ENCODE data around the gene FBXO41. TPM values are rescaled to one million over a fixed set of nuclear protein-coding genes. Genes with fewer than 3 reads are reported as not detected.
A peak's percentile ranks its signal among the peaks of the same experiment; 100 is the strongest.

Gene FBXO41
- total RNA-seq, 1 experiment from 2014 or later: 2.2 TPM

GRCh38 chr2:73246850-73247249 is 37.4 kb downstream of the FBXO41 start:
- no peak for DNase-seq (ENCODE audit: low read depth)

GRCh38 chr2:73244580-73244979 is 39.7 kb downstream of the FBXO41 start:
- no peak for DNase-seq (ENCODE audit: low read depth)

GRCh38 chr2:73243884-73244570 is 40.3 kb downstream of the FBXO41 start:
- DNase-seq (ENCODE audit: low read depth): peak; percentile 97

GRCh38 chr2:73239776-73240175 is 44.5 kb downstream of the FBXO41 start:
- peak; percentile 56 for DNase-seq (ENCODE audit: low read depth)

GRCh38 chr2:73238976-73239375 is 45.3 kb downstream of the FBXO41 start:
- DNase-seq (ENCODE audit: low read depth): no peak

GRCh38 chr2:73238149-73238548 is 46.1 kb downstream of the FBXO41 start:
- no peak for DNase-seq (ENCODE audit: low read depth)

- no peak for DNase-seq (ENCODE audit: low read depth)
Measured at GRCh38 chr2:73237168-73237567, 47.1 kb downstream of the FBXO41 start.

GRCh38 chr2:73235315-73236028 is 48.8 kb downstream of the FBXO41 start:
- no peak for DNase-seq (ENCODE audit: low read depth)

- peak; percentile 89 for DNase-seq (ENCODE audit: low read depth)
Measured at GRCh38 chr2:73233932-73234832, 50.1 kb downstream of the FBXO41 start, which contains the start of gene CCT7. Gene CCT7, plus strand, starts transcription at chr2:73234308. Its CDS starts 71 bp downstream, at chr2:73234379.

- DNase-seq (ENCODE audit: low read depth): peak; percentile 99
Measured at GRCh38 chr2:73233154-73233931, 50.9 kb downstream of the FBXO41 start, which contains the start of gene PRADC1. Gene PRADC1, minus strand, starts transcription at chr2:73233239. Its CDS starts 79 bp downstream, at chr2:73233160.

- DNase-seq (ENCODE audit: low read depth): peak; percentile 18
Measured at GRCh38 chr2:73232403-73233153, 51.7 kb downstream of the FBXO41 start.

- DNase-seq (ENCODE audit: low read depth): no peak
Measured at GRCh38 chr2:73228631-73229030, 55.6 kb downstream of the FBXO41 start.

GRCh38 chr2:73227086-73227485 is 57.2 kb downstream of the FBXO41 start:
- DNase-seq (ENCODE audit: low read depth): no peak

GRCh38 chr2:73225513-73226360 is 58.5 kb downstream of the FBXO41 start:
- no peak for DNase-seq (ENCODE audit: low read depth)

GRCh38 chr2:73223821-73224220 is 60.5 kb downstream of the FBXO41 start:
- no peak for DNase-seq (ENCODE audit: low read depth)

- DNase-seq (ENCODE audit: low read depth): peak; percentile 70
Measured at GRCh38 chr2:73218298-73218697, 66.0 kb downstream of the FBXO41 start.

- DNase-seq (ENCODE audit: low read depth): no peak
Measured at GRCh38 chr2:73217826-73218225, 66.5 kb downstream of the FBXO41 start.

GRCh38 chr2:73217160-73217559 is 67.1 kb downstream of the FBXO41 start:
- DNase-seq (ENCODE audit: low read depth): no peak

GRCh38 chr2:73215254-73215653 is 69.0 kb downstream of the FBXO41 start:
- no peak for DNase-seq (ENCODE audit: low read depth)
